ENCODE measurements around the gene NFATC1.

Gene NFATC1

GRCh38 chr18:79377187-79377891 lies 18.4 kb upstream of the NFATC1 start:
- Histone ChIP-seq H3K27ac (ENCODE audit: low read length) (no peak overlapping the region), H3K9ac (ENCODE audit: low read depth, low read length) (no peak overlapping the region), H3K9me3 (ENCODE audit: insufficient read depth, low read depth, low read length) (no peaks in the 10 kb centered on the region), H3K4me3 (ENCODE audit: low read length) (no peak overlapping the region), H3K27me3 (ENCODE audit: insufficient read depth, low read length) (no peaks in the 10 kb centered on the region; the same call in 1 of the 2 replicates), H3K4me1 (ENCODE audit: insufficient read depth, low read length) (peaks cover 5% of the 10 kb centered on the region; the same call in 1 of the 2 replicates), H3K36me3 (ENCODE audit: insufficient read depth, low read depth, low read length) (0 out of 2 replicates have a peak, but pooled peaks cover 4% of the 10 kb centered on the region)

- Histone ChIP-seq H3K4me3 (ENCODE audit: low read length) (peak overlapping the region; percentile 63; the same call in 1 of the 2 replicates), H3K9me3 (ENCODE audit: insufficient read depth, low read depth, low read length) (no peaks in the 10 kb centered on the region), H3K27me3 (ENCODE audit: insufficient read depth, low read length) (no peaks in the 10 kb centered on the region; the same call in 1 of the 2 replicates), H3K36me3 (ENCODE audit: insufficient read depth, low read depth, low read length) (0 out of 2 replicates have a peak, but pooled peaks cover 4% of the 10 kb centered on the region), H3K9ac (ENCODE audit: low read depth, low read length) (peak overlapping the region; percentile 49; the same call in 1 of the 2 replicates), H3K27ac (ENCODE audit: low read length) (no peak overlapping the region), H3K4me1 (ENCODE audit: insufficient read depth, low read length) (peaks cover 5% of the 10 kb centered on the region; the same call in 1 of the 2 replicates)
These were observed 17.0 kb upstream of the NFATC1 start for GRCh38 chr18:79378536-79379250.

GRCh38 chr18:79379251-79379905 lies 16.4 kb upstream of the NFATC1 start:
- Histone ChIP-seq H3K27me3 (ENCODE audit: insufficient read depth, low read length) (no peaks in the 10 kb centered on the region; the same call in 1 of the 2 replicates), H3K9ac (ENCODE audit: low read depth, low read length) (no peak overlapping the region), H3K9me3 (ENCODE audit: insufficient read depth, low read depth, low read length) (no peaks in the 10 kb centered on the region), H3K36me3 (ENCODE audit: insufficient read depth, low read depth, low read length) (0 out of 2 replicates have a peak, but pooled peaks cover 4% of the 10 kb centered on the region), H3K27ac (ENCODE audit: low read length) (no peak overlapping the region), H3K4me1 (ENCODE audit: insufficient read depth, low read length) (peaks cover 5% of the 10 kb centered on the region; the same call in 1 of the 2 replicates), H3K4me3 (ENCODE audit: low read length) (no peak overlapping the region)

GRCh38 chr18:79379931-79380815 lies 15.6 kb upstream of the NFATC1 start:
- no peaks in the 10 kb centered on the region; the same call in 1 of the 2 replicates for H3K27me3 ChIP-seq (ENCODE audit: insufficient read depth, low read length)
- H3K36me3 ChIP-seq (ENCODE audit: insufficient read depth, low read depth, low read length), result no peaks in the 10 kb centered on the region
- H3K4me3 ChIP-seq (ENCODE audit: low read length), result no peak overlapping the region
- H3K9me3 ChIP-seq (ENCODE audit: insufficient read depth, low read depth, low read length), result no peaks in the 10 kb centered on the region
- H3K27ac ChIP-seq (ENCODE audit: low read length), result no peak overlapping the region
- H3K4me1 ChIP-seq (ENCODE audit: insufficient read depth, low read length), result peaks cover 5% of the 10 kb centered on the region; the same call in 1 of the 2 replicates
- H3K9ac ChIP-seq (ENCODE audit: low read depth, low read length), result no peak overlapping the region

- Histone ChIP-seq H3K4me1 (ENCODE audit: insufficient read depth, low read length) (peaks cover 5% of the 10 kb centered on the region; the same call in 1 of the 2 replicates), H3K27ac (ENCODE audit: low read length) (no peak overlapping the region), H3K36me3 (ENCODE audit: insufficient read depth, low read depth, low read length) (no peaks in the 10 kb centered on the region), H3K9ac (ENCODE audit: low read depth, low read length) (no peak overlapping the region), H3K27me3 (ENCODE audit: insufficient read depth, low read length) (no peaks in the 10 kb centered on the region; the same call in 1 of the 2 replicates), H3K9me3 (ENCODE audit: insufficient read depth, low read depth, low read length) (no peaks in the 10 kb centered on the region), H3K4me3 (ENCODE audit: low read length) (no peak overlapping the region)
These were observed 14.6 kb upstream of the NFATC1 start for GRCh38 chr18:79380816-79381806.

GRCh38 chr18:79381811-79382311 lies 13.9 kb upstream of the NFATC1 start:
- Histone ChIP-seq H3K4me1 (ENCODE audit: insufficient read depth, low read length) (peaks cover 5% of the 10 kb centered on the region; the same call in 1 of the 2 replicates), H3K4me3 (ENCODE audit: low read length) (no peak overlapping the region), H3K27me3 (ENCODE audit: insufficient read depth, low read length) (no peaks in the 10 kb centered on the region; the same call in 1 of the 2 replicates), H3K27ac (ENCODE audit: low read length) (no peak overlapping the region), H3K9me3 (ENCODE audit: insufficient read depth, low read depth, low read length) (no peaks in the 10 kb centered on the region), H3K9ac (ENCODE audit: low read depth, low read length) (no peak overlapping the region), H3K36me3 (ENCODE audit: insufficient read depth, low read depth, low read length) (no peaks in the 10 kb centered on the region)

GRCh38 chr18:79382681-79383387 lies 12.9 kb upstream of the NFATC1 start:
- H3K4me1 ChIP-seq (ENCODE audit: insufficient read depth, low read length), result peaks cover 5% of the 10 kb centered on the region; the same call in 1 of the 2 replicates
- H3K4me3 ChIP-seq (ENCODE audit: low read length), result no peak overlapping the region
- no peak overlapping the region for H3K27ac ChIP-seq (ENCODE audit: low read length)
- H3K36me3 ChIP-seq (ENCODE audit: insufficient read depth, low read depth, low read length), result no peaks in the 10 kb centered on the region
- H3K9ac ChIP-seq (ENCODE audit: low read depth, low read length), result no peak overlapping the region
- no peaks in the 10 kb centered on the region for H3K9me3 ChIP-seq (ENCODE audit: insufficient read depth, low read depth, low read length)
- no peaks in the 10 kb centered on the region; the same call in 1 of the 2 replicates for H3K27me3 ChIP-seq (ENCODE audit: insufficient read depth, low read length)

- H3K27ac ChIP-seq (ENCODE audit: low read length), result no peak overlapping the region
- H3K9ac ChIP-seq (ENCODE audit: low read depth, low read length), result no peak overlapping the region
- H3K9me3 ChIP-seq (ENCODE audit: insufficient read depth, low read depth, low read length), result no peaks in the 10 kb centered on the region
- H3K4me3 ChIP-seq (ENCODE audit: low read length), result no peak overlapping the region
- H3K4me1 ChIP-seq (ENCODE audit: insufficient read depth, low read length), result peaks cover 5% of the 10 kb centered on the region; the same call in 1 of the 2 replicates
- H3K36me3 ChIP-seq (ENCODE audit: insufficient read depth, low read depth, low read length), result no peaks in the 10 kb centered on the region
- peaks cover 4% of the 10 kb centered on the region; the same call in 1 of the 2 replicates for H3K27me3 ChIP-seq (ENCODE audit: insufficient read depth, low read length)
These were observed 12.2 kb upstream of the NFATC1 start for GRCh38 chr18:79383388-79384056.

- no peak overlapping the region for H3K4me3 ChIP-seq (ENCODE audit: low read length)
- H3K36me3 ChIP-seq (ENCODE audit: insufficient read depth, low read depth, low read length), result no peaks in the 10 kb centered on the region
- H3K27ac ChIP-seq (ENCODE audit: low read length), result no peak overlapping the region
- H3K4me1 ChIP-seq (ENCODE audit: insufficient read depth, low read length), result peaks cover 2% of the 10 kb centered on the region; the same call in 1 of the 2 replicates
- no peak overlapping the region for H3K9ac ChIP-seq (ENCODE audit: low read depth, low read length)
- no peaks in the 10 kb centered on the region for H3K9me3 ChIP-seq (ENCODE audit: insufficient read depth, low read depth, low read length)
- peaks cover 11% of the 10 kb centered on the region; the same call in 1 of the 2 replicates for H3K27me3 ChIP-seq (ENCODE audit: insufficient read depth, low read length)
These were observed 11.5 kb upstream of the NFATC1 start for GRCh38 chr18:79384151-79384807.
